Gastrocnemius medialis (tissue), 4 donors: ENCODE measurements around the gene BLOC1S3.

Experiments used
- CTCF ChIP-seq, 5 experiments: fragments of 450-650 bp in 3 of 5; fragments of 200-600 bp in 2 of 5; sonication (generic) in 2 of 5; IDR thresholded peaks in 4 of 5; conservative IDR thresholded peaks in 1 of 5; 1 replicate in 4 of 5; 2 replicates in 1 of 5; pipeline ENCODE4 v1.5.1; 2016 to 2019; ENCODE audit warnings: antibody characterized with exemption in 5 of 5, mild to moderate bottlenecking in 3 of 5, moderate library complexity in 3 of 5
- POLR2A ChIP-seq, 2 donors: fragments of 450-650 bp; IDR thresholded peaks; one replicate each; pipeline ENCODE4 v1.6.1; 2017; ENCODE audit warnings: antibody characterized with exemption in 2 of 2, mild to moderate bottlenecking in 2 of 2, moderate library complexity in 2 of 2

GRCh38 chr19:45216667-45217066 lies 38.1 kb downstream of the BLOC1S3 start:
- no peak for TF ChIP-seq CTCF (IDR thresholded peaks at IDR 0.05 in 4 of 5, conservative IDR thresholded peaks at IDR 0.05 in 1 of 5)
- TF ChIP-seq POLR2A (IDR thresholded peaks at IDR 0.05): no peak
